Measurements from ENCODE around the gene THOC7.

THOC7 gene

DNA sequence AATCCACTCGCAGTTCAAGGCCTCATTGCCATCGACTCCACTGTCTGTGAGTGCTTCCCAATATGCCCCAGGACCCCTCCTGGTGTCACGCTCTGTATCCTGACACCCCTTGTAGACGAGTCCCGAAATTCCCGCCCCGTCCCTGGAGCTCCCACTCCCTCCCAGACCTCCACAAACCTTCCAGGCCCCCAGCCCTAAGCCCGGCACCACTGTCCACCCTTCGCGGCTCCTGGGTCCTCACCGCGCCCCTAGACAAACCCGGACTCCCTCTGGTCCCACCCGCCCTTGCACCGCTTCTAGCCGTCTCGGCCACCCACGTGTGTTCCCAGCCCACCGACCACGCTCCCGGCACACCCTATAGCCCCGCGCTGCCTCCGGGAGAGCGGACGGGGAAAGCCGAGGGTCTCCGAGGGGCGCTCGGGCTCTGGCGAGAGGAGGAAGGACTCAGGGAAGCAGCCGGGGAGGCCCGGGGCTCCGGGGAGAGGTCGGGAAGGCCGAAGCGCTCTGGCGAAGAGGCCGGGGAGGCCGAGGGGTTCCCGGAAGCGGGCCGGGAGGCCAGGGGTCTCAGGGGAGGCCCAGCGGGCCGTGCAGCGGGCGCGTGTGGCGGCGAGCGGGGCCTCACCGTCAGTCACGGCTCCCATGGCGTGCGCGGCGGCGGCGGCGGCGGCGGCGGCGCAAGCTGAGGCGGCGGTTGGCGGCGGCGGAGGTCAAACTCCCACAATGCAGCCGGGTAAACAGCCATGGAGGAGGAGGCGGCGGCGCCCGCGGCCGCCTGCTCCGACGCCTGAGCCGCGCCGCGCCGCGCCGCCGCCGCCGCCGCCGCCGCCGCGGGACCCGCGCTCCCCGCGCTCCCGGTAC, at the start of gene THOC7, which contains the start of gene ATXN7:
THOC7 (minus strand) TSS at position 656 of the 858 bp plus-strand sequence; CDS start at position 641, 15 bp downstream.
ATXN7 (plus strand) TSS at position 718 of the 858 bp plus-strand sequence. CDS start 48,732 bp downstream, outside the sequence.
- DNase-seq (ENCODE audit: low spot score) = peak; percentile 75

DNA sequence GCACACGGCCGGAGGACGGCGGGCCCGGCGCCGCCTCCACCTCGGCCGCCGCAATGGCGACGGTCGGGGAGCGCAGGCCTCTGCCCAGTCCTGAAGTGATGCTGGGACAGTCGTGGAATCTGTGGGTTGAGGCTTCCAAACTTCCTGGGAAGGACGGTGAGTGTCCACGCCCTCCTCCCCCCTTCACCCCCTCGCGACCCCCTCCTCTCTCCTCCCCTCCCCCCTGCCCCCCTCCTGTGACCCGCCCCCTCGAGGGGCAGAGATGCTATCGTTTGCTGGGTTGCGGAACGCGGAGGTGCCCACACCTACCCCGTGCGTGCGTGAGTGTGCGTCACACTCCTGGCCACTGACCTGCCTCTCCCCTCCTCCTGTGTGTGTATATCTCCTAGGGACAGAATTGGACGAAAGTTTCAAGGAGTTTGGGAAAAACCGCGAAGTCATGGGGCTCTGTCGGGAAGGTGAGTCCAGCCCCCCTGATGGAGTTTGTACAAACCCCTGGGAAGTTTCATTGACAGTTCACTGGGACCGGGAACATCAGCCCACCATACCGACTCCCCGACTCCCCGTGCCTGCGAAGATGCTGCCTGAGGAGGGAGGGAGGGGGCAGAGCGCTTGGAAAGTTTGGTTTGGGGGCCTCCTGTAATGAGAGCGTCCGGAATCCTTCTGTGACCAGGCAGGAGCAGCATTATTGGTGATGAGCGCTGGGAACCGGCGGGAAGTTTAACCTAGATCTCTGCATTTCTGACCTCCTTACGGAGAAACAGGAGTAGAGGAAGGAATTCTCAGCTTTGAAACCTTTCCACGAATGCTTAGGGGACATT, 49.4 kb upstream of the THOC7 start:
- peak; percentile 63 for DNase-seq (ENCODE audit: low spot score)

DNA sequence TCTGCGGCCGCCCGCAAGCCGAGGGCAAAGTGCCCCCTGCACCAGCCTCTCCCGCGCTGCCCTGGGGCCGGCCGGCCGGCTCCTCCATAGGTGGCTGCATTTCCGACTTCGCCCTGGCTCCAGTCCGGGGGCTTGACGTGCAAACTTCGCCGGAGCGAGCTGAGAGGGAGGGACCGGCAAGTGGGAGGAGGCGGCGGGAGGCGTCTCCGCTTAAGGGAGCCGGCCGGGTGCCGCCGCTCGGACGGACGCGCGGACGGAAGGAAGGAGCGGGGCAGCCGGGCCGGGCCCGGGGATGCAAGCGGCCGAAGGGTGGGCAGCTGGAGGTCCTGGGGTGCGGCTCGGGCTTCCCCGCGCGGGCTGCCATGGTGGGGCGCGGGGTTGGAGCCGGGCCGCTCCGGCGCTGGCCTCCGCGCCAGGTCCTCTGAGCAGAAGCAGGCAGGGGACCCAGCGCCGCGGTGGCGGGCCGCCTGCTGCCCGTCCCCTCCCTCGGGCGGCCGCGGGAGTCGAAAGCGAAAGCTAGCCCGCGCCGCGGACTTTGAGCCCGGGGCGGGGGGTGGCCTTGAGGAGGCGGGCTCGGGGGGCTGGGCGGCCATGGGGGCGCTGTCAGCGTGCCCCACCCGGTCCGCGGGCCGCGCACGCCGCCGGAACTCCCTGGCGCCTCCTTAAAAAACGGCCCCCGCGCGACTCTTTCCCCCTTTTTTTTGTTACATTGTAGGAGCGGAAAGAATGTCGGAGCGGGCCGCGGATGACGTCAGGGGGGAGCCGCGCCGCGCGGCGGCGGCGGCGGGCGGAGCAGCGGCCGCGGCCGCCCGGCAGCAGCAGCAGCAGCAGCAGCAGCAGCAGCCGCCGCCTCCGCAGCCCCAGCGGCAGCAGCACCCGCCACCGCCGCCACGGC, 48.5 kb upstream of the THOC7 start, which contains the start of gene SCAANT1:
SCAANT1 (minus strand) TSS at position 511 of the 895 bp plus-strand sequence.
- DNase-seq (ENCODE audit: low spot score) = peak; percentile 86

DNA sequence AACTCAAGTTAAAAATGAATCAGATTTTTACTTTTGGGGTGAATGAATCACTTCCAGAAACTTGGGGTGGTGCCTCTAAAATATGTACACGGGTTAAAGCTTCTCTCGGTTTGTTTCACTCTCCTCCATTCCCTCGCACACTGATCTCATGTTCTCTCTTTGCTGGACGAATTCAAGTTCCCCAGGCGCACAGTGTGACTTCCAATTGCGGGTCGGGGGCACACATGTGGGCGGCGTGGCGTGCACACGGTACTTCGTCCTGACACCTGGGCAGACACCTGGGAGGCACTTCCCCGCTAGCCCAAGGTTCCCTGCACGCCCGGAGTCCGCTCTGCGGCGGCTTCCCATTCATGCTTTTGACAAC, 47.9 kb upstream of the THOC7 start:
- DNase-seq (ENCODE audit: low spot score) = peak; percentile 31

DNA sequence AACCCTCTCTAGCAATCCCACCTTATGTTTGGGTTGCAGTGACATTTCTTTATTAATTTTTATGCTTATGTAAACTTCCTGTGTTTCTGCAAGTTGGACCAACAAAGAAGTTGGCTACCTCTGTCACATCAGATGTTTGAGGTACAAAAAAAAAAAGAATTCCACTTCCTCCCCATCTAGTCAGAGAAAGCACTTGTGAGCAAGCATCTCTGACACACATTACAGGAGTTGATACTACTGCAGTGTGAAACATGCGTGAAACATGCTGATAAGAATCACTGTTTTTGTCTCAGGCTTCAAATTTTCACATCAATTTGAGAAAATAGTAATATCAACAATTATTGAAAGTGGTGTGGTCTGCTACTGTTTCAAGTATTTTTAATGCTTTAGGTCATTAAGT, 47.3 kb upstream of the THOC7 start:
- peak; percentile 38 for DNase-seq (ENCODE audit: low spot score)

DNA sequence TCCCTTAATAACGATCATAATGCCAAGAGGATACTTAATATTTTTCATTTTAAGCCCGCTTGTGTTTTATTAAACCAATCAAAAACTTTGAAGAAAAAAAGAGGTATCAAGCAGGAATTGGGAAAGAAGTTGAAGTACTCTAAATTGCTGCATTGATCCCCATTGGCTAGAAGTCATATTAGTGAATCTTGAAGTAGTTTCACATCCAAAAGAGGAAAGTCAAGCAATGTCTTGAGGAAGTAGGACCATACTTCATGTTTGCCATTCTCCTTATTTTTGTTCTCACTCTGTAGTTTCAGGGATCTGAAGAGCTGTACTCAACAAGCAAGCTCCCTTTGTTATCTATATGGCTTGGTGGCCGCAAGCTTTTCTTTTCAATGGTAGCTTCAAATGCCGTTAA, 46.4 kb upstream of the THOC7 start:
- DNase-seq (ENCODE audit: low spot score) = no peak

DNA sequence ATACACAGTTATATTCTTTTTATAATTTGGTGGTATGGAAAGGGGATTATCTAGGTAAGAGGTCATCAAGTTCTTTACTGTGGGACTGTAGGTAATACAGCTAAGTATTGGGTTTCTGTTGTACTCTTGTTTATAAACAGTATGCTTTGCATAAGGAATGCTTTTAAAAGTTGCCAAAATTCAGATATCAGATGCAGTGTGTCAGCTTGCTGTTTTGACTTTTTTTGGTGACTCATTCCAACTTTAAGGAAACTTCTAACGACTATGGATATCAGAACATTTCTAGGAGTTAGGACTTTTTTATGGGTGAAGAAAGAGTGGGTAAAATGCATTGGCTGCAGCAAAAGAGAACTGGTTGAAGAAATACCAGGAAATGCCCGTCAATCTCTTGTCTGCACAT, 45.8 kb upstream of the THOC7 start:
- peak; percentile 25 for DNase-seq (ENCODE audit: low spot score)

DNA sequence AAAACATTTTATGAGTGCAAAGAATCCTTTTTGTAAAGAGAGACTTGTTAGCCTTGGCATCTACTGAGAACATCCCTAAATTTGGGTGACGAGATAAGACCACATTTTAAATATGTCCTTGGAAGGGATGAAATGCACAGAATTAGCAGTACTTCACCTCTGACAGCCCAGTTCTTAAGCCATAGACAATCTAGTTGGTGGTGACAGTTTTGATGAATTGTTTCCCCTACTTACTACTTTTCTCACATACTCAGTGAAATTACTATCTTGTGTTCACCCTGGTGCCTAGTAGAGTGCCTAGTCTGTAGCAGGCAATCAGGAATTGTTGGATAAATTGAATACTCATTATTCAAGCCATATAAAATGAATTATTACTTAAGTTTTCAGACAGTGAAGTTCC, 45.2 kb upstream of the THOC7 start:
- no peak for DNase-seq (ENCODE audit: low spot score)

DNA sequence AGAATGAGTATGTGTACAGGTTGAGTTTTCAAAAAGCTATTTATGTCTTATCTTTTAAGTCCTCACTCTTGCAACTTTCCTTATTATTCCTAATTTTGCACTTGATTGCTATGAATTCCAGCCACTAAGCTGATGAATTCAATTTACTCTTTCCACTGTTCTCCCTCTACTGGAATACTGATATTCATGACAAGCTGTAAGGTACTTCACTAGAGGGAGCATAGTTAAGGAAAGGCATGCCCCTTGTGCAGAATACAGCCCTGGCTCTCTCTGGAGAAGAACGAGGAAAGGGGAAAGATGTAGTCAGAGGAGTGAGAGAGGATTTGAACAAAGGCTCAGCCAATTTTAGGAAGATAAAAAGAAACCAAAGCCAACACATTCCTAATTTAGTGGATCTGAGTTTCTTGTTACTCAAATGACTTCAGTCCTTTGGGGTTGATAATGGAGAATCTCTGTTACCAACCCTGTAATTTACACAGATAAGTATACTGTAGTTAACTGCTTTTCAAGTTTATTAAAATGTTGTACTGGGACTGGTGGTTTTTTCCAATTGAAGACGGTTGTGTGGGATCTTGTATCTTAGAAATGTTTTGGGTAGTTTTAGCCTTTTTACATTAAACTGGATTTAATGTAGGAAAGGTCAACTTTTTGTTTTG, 44.6 kb upstream of the THOC7 start:
- peak; percentile 37 for DNase-seq (ENCODE audit: low spot score)

DNA sequence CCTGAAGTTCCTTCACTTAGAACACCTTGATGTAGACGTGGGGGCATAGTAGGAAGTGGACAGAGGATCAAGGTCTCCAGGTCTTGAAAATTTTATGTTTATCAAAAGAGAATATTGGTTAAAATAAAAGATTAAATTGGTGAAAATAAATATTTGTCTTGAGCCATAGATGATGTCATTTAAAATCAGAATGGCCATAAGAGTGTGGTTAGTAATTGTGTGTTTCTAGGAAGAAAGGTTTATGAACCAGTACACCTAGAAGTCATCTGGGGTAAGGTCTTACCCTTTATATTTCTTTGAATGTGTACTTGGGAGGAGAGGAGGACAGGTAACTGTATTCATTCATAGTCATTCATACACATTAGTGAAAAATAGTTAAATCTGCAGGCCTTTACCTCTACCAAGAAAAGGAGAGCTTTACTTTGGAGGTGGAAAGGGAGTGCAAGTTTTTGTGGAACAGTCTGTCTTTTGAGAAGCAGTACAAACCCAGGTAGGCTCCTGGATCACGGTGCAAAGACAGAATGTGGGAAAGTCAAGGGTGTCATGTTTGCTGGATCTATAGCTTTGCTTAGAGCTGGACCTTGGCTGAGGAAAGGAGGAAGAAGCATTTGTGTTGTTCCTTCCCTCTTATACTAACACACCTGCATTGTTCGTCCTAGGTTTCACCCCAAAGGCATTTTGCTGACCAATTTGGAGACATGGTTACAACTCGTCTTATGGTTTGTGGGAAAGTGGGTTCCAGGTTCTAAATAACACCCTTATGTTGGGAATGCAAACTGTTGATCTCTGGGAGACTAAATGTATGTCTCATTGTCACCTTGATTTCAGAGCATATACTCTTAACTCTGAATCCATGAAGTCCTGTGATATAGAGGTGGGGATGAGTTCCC, 42.4 kb upstream of the THOC7 start:
- no peak for DNase-seq (ENCODE audit: low spot score)

DNA sequence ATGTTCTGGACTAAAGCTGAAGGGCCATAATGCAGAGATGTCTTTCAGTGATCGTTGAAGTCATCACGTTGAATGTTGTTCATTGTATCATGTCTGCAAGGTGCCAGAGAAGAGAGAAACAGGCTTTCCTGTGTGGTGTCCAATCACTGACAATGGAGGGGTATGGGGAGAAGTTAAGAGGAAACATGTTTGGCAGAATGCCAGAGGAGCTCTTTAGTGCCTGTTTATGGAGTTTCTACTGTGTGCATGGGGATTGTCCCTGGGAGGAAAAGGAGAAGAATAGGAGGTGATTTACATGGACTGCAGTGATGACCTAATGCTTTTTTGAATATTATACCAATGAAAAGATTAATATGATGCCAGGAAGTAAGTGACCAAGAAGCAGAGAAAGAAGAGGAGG, 36.9 kb upstream of the THOC7 start:
- DNase-seq (ENCODE audit: low spot score) = no peak

DNA sequence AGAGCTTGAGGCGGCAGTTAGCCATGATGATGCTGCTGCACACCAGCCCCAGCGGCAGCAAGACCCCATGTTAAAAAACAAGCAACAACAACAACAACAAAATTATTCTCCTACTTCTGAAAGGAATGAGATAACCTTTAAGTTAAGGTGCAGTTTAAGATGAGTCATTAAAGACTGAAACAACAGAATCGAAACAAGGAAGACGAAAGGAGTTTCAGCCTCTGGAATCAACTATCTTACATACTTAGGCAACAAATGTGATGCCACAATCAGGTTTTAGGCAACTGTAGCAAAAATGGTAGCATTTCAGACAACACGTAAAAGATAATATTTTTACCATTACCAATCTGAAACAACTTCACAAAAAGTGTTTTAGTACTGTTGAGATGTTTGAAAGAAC, 36.4 kb upstream of the THOC7 start:
- no peak for DNase-seq (ENCODE audit: low spot score)

DNA sequence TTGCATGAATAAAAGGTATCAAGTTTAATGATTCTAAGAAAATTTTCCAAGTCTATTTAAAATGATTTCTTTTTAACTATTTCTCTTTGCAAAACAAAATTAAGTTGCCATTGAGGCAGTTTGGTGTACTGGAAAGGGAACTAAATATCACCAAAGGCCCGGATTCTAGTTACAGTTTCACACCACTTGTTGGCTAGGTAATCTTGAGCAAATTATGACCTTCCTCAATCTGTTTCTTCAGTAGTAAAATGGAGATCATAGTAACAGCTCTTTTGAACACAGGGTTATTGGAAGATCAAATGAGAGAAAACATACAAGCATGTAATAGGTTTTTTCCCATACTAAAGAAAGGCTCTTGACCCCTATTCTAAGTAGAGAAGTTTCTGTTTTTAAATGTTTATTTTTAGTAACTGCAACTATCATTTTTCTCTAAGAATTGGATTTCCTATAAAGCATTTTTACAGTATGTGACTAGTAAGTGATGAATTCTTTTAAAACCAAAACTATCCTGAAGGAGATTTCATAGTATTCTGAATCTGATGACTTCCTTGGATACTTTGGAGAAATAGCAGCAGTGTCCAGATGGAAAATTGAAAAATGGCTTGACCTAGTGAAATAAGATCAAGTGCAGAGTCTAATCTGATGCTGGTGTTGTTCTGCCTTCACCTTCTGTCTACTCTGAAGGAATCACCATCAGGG, 32.9 kb upstream of the THOC7 start:
- no peak for DNase-seq (ENCODE audit: low spot score)

DNA sequence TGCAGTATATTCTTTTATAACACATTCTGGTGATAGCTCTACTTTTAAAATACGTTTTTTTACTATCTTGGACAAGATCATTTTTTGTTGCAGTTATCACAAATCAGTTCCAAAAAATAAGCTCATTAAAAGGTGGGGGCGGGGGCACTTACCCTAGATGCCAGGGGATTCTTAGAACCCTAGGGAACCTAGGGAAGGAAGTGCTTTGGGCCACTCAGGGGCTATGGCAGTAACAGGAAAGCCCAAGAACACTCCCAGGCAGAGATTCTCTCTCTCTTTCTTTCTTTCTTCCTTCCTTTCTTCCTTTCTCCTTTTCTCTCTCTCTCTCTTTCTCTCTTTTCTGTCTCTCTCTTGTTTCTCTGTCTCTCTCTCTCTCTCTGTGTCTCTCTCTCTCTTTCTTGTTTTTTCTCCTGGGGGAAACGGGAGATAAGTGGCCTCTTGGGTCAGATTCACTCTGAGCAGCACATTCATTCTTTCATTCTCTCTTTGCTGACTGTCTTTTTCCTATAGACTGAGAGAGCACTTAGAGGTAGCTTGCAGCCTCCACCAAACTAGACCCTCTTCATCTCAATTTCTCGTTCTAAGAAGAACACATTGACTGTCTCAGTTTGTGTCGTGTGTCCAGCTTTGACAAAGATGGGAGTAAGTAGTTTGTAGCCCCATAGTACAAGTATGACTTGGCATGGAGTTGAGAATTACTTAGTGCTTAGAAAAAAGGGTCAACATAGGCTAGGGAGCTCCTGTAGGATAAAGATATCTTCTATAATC, 32.0 kb upstream of the THOC7 start:
- DNase-seq (ENCODE audit: low spot score) = no peak

DNA sequence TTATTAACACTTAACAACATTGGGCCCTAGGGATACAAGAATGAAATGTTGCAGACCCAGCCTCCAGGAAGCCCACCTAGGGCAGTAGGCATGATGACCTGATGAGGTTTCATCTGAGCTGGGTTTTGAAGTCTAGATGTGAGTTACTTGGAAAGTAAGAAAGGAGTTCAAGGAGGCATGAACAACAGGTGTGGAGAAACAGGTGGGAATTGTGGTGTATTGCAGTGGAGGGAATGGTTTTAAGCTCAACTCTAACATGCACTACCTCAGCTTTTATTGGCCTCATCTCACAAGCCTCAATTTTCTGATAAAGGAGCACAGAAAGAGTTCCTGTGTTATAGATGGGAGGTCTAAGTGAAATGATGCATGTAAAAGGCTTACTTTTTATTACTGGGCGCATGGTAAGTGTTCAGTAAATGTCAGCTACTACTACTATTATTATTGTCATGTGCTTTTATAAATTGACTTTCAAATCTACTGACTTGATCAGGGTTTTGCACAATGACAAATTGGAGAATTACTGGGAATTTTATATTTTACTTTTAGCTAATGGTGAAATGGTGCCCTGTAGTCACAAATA, 29.3 kb upstream of the THOC7 start:
- DNase-seq (ENCODE audit: low spot score) = no peak

DNA sequence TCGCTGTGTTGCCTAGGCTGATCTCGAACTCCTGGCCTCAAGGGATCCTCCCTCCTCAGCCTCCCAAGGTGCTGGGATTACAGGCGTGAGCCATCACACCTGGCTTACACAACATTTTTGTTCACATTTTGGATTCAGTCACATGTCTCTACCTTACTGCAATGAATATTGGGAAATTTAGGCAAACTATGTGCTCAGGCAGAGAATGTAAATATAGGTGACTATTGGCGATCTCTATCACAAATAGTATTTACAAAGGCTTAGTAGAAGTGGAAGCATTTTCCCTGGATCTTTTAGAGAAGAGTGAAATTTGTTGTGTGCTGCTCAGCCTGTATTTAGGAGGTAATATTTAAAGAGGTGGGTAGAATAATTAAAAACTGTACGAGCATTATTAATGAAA, 27.9 kb upstream of the THOC7 start:
- no peak for DNase-seq (ENCODE audit: low spot score)

DNA sequence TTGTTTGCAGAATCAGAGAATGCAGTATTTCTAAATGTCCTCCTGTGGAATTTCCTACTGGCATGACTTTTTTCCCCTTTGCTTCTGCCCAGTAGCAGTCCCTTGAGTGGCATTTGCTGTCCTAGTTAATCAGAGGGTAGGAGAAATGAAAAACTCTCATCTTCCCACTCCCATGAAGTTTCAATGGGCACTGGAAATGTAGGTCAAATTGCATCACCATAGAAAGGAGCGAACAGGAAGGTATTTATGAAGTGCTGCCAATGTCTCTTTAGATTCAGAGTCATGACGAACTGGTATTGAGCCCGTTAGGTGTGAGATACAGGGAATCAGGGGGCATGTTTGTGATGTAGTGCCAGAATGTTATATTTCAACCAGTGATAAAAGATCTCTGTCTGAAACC, 23.3 kb upstream of the THOC7 start:
- DNase-seq (ENCODE audit: low spot score) = no peak

DNA sequence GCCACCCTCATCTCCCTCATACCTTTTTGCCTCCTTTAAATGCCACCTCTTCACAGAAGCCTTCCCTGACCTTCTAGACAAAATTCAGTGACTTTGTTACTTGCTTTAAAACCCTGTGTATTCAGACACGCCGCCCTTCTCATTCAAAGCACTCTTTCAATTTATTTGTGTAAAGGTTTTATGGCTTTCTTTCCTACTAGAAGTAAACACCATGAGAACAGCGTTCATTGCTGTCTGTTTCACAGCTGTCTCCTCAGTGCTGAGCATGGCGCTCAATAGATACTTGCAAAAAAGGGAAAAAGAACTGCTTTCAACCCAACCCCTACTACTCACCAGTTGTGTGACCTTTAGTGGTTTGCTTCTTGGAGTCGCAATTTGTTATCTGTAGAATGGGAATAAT, 17.0 kb upstream of the THOC7 start:
- no peak for DNase-seq (ENCODE audit: low spot score)
